ENCODE measurements around the gene MPPED2.

DNA sequence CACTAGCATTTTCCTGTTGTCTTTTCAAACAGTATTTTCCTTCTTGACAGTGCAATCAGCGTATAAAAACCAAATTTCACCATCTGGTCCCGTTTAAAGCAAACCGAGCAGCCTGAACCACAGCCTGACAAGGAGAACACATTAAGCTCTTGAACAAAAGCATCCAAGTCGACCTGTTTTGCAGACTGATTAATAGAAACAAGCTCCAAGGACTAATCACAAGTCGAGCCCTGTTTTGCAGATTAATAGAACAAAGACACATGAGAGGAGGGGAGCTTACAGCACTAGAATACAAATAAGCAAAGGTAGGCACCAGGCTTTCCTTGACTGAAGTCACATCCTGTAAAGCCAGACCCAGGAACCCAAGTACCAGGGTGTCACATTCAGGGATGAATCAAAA lies 104.8 kb downstream of the MPPED2 start:
- no peak for TF ChIP-seq POLR2A (IDR thresholded peaks at IDR 0.05)
- TF ChIP-seq, protein P1, sequence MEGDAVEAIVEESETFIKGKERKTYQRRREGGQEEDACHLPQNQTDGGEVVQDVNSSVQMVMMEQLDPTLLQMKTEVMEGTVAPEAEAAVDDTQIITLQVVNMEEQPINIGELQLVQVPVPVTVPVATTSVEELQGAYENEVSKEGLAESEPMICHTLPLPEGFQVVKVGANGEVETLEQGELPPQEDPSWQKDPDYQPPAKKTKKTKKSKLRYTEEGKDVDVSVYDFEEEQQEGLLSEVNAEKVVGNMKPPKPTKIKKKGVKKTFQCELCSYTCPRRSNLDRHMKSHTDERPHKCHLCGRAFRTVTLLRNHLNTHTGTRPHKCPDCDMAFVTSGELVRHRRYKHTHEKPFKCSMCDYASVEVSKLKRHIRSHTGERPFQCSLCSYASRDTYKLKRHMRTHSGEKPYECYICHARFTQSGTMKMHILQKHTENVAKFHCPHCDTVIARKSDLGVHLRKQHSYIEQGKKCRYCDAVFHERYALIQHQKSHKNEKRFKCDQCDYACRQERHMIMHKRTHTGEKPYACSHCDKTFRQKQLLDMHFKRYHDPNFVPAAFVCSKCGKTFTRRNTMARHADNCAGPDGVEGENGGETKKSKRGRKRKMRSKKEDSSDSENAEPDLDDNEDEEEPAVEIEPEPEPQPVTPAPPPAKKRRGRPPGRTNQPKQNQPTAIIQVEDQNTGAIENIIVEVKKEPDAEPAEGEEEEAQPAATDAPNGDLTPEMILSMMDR (IDR thresholded peaks at IDR 0.05), result no peak
